HFF-Myc (cell line): Measurements from ENCODE around the gene GBP3.

Source experiments
- DNase-seq: peaks from one replicate; pipeline ENCODE4 v3.0.0-alpha.2; 2011; ENCODE audit warnings: low read depth; ENCODE audit errors: extremely low read depth
- H3K4me3 ChIP-seq: replicated peaks from 2 replicates; pipeline ENCODE4 v1.5.1; 2011; ENCODE audit warnings: low read depth, mild to moderate bottlenecking, control low read depth, low read length
- TF ChIP-seq, protein P1 (sequence below): IDR thresholded peaks from 2 replicates; pipeline ENCODE4 v1.5.1; 2012; ENCODE audit warnings: mild to moderate bottlenecking, low read depth, low read length, control low read depth; ENCODE audit errors: missing control alignments

Gene GBP3

DNA sequence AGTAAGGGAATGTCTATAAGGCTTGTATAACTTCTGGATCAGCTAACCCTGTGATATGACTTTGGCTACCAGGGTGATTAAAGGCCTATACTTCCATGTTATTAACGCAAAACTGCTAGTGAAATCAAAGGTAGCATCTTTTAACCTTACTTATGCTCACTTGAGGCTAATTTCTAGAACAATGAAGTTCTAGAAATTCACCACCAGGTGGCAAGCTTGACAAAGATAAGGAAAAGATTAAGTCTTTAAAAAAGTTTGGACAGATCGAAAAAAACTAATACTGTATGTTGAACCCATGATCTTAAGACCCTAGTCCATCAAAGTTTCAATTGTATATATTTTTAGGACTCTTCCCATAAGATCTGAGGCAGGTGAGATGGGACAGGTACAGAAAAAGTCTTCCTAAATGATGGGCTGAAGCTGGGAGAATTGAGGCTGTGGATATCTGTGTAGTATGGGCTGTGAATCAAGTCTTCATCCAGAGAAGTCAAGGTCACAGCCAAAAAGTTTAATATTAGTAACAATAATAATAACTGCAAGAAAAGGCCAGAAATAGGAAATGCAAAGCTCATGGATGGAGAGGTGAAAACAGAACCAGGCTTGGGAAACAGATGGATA lies 49.0 kb downstream of the GBP3 start:
- TF ChIP-seq, protein P1, sequence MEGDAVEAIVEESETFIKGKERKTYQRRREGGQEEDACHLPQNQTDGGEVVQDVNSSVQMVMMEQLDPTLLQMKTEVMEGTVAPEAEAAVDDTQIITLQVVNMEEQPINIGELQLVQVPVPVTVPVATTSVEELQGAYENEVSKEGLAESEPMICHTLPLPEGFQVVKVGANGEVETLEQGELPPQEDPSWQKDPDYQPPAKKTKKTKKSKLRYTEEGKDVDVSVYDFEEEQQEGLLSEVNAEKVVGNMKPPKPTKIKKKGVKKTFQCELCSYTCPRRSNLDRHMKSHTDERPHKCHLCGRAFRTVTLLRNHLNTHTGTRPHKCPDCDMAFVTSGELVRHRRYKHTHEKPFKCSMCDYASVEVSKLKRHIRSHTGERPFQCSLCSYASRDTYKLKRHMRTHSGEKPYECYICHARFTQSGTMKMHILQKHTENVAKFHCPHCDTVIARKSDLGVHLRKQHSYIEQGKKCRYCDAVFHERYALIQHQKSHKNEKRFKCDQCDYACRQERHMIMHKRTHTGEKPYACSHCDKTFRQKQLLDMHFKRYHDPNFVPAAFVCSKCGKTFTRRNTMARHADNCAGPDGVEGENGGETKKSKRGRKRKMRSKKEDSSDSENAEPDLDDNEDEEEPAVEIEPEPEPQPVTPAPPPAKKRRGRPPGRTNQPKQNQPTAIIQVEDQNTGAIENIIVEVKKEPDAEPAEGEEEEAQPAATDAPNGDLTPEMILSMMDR = peak; percentile 43
- DNase-seq = no peak
- H3K4me3 ChIP-seq = no peak overlapping the region

DNA sequence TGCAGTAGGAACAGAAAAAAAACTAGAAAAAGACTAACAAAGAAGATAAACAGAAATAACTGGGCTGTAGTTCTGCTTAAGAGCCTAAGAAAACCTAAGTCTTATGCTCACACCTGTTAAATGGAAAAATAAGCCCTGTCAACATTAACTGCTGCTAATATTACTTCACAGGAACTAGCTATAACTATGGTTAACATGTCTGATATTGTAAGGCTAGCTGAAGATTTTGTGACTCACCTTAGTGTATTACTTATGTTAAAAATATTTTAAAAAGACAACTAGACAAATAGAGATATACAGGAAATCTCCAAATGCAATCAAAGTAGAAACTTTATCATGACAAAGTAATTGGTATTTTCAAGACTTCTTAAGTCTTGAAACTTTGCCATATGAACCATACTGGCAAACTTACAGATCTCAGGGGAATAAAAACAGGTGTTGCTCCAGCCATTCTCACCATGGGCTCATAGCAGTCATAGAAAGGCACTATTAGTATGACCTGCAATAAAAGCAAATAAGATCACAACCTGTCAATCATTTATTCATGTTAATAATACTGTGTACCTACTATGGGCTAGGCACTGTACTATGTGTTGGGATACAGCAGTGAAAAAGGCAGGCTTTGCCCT lies 60.9 kb downstream of the GBP3 start:
- H3K4me3 ChIP-seq = no peak overlapping the region
- no peak for DNase-seq
- TF ChIP-seq, protein P1 = no peak

DNA sequence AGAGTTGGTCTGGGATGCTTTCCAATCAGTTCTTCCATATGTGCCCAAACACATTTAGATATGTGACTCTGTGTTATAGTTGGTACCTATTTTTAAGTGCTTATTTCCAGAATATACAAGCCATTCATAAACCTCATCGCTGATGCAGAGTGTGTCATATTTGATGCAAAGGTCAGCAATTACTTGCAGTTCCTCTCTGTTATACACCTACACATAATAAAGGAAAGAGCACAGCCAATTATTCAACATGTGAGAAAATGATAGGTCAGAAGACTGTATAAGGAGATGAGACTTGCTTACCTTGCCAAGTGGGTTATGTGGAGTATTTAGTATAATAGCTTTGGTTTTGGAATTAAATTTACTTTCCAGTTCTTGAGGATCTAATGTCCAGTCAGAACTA lies 61.6 kb downstream of the GBP3 start:
- H3K4me3 ChIP-seq = no peak overlapping the region
- TF ChIP-seq, protein P1 = no peak
- DNase-seq = no peak
